B cell (primary cell): ENCODE data around the gene EBF3.

ENCODE experiments used
- CTCF ChIP-seq: fragments of 200-600 bp; IDR thresholded peaks from one replicate; pipeline ENCODE4 v1.8.0; 2022; ENCODE audit warnings: antibody characterized with exemption, mild to moderate bottlenecking
- EZH2 ChIP-seq: IDR thresholded peaks from 2 replicates; pipeline ENCODE4 v1.6.1; 2012; ENCODE audit warnings: borderline replicate concordance, low read depth, mild to moderate bottlenecking, moderate library complexity, low read length; ENCODE audit not compliant: insufficient read depth, poor library complexity, severe bottlenecking

GRCh38 chr10:129912986-129913695 is 50.9 kb downstream of the EBF3 start:
- no peak for TF ChIP-seq CTCF
- TF ChIP-seq EZH2 = no peak
